ENCODE results near the gene PXMP2. TPM values are rescaled to one million over a fixed set of nuclear protein-coding genes. Genes with fewer than 3 reads are reported as not detected.

PXMP2 gene
- total RNA-seq, 1 experiment from 2014 or later: 17.8 TPM

DNA sequence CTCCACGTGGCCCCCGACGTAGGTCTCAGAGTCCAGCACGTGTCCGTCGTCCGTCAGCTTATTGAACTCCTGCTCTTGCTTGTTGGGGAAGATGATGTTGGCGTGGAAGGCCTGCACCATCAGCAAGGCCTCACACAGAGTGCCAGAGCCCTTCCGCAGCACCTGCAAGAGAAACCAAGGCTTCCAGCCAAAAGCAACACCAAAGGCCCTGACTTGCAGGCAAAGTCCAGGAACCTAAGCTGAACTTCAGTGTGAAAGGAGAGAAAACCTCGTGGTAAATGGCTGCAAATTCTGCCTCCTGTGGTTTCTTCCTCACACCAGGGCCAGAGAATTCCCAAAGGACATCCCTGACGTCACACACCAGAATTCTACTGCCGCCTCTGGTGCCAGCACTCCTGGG is 14.7 kb upstream of the PXMP2 start:
- Histone ChIP-seq H3K18ac (ENCODE audit: insufficient read length, low read depth, low read length) (no peak overlapping the region), H3T11ph (ENCODE audit: low read length) (no peak overlapping the region), H3K23me2 (ENCODE audit: insufficient read length, low read depth, low read length, poor library complexity, severe bottlenecking) (no peaks in the 10 kb centered on the region), H4K91ac (ENCODE audit: insufficient read length, low read depth, low read length) (no peak overlapping the region), H3K27ac (ENCODE audit: insufficient read length, low read depth, low read length) (no peak overlapping the region), H2BK20ac (ENCODE audit: low read depth, low read length, poor library complexity, severe bottlenecking) (no peak overlapping the region), H4K8ac (replicated peaks; ENCODE audit: insufficient read length, low read depth, low read length) (no peak overlapping the region), H4K20me1 (ENCODE audit: control insufficient read depth, insufficient read depth, insufficient read length) (no peaks in the 10 kb centered on the region), H2BK12ac (ENCODE audit: insufficient read length, low read depth, low read length) (no peak overlapping the region), H2BK5ac (ENCODE audit: insufficient read length, low read length) (no peak overlapping the region), H3K79me2 (ENCODE audit: insufficient read depth, low read length) (no peaks in the 10 kb centered on the region), H2BK15ac (ENCODE audit: low read depth, low read length) (no peak overlapping the region), H3K9ac (ENCODE audit: extremely low read depth, insufficient read length, low read length) (no peak overlapping the region), H3K27me3 (ENCODE audit: insufficient read depth, low read length) (no peaks in the 10 kb centered on the region), H3K4ac (ENCODE audit: low read depth, low read length) (no peak overlapping the region), H3K56ac (ENCODE audit: insufficient read length, low read depth, low read length) (no peak overlapping the region), H2AK5ac (ENCODE audit: insufficient read length, low read length) (no peak overlapping the region), H2AFZ (ENCODE audit: low read length) (no peak overlapping the region), H3K23ac (ENCODE audit: insufficient read length, low read depth, low read length) (no peak overlapping the region), H2BK120ac (ENCODE audit: low read depth, low read length, poor library complexity, severe bottlenecking) (no peak overlapping the region), H3K4me2 (ENCODE audit: insufficient read depth, insufficient read length, low read length) (no peak overlapping the region), H3K79me1 (ENCODE audit: insufficient read depth, low read depth, low read length, poor library complexity, severe bottlenecking) (no peaks in the 10 kb centered on the region), H3K4me1 (ENCODE audit: insufficient read depth, low read length) (no peaks in the 10 kb centered on the region), H3K14ac (ENCODE audit: insufficient read depth, low read length) (no peak overlapping the region), H3K9me3 (ENCODE audit: control insufficient read depth, low read depth, low read length) (no peaks in the 10 kb centered on the region), H4K5ac (ENCODE audit: insufficient read length, low read depth, low read length) (no peak overlapping the region)
- TF ChIP-seq, protein P1, sequence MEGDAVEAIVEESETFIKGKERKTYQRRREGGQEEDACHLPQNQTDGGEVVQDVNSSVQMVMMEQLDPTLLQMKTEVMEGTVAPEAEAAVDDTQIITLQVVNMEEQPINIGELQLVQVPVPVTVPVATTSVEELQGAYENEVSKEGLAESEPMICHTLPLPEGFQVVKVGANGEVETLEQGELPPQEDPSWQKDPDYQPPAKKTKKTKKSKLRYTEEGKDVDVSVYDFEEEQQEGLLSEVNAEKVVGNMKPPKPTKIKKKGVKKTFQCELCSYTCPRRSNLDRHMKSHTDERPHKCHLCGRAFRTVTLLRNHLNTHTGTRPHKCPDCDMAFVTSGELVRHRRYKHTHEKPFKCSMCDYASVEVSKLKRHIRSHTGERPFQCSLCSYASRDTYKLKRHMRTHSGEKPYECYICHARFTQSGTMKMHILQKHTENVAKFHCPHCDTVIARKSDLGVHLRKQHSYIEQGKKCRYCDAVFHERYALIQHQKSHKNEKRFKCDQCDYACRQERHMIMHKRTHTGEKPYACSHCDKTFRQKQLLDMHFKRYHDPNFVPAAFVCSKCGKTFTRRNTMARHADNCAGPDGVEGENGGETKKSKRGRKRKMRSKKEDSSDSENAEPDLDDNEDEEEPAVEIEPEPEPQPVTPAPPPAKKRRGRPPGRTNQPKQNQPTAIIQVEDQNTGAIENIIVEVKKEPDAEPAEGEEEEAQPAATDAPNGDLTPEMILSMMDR (conservative IDR thresholded peaks at IDR 0.05): no peak
- Mint-ChIP-seq H3K27ac (no peak overlapping the region; a peak in 1 of 7 replicates), H3K27me3 (ENCODE audit: low read depth) (no peaks in the 10 kb centered on the region), H3K4me1 (no peaks in the 10 kb centered on the region), H3K9me3 (no peaks in the 10 kb centered on the region), H3K4me3 (no peak overlapping the region), H3K36me3 (ENCODE audit: insufficient read depth in 1 of 3, low read depth in 3 of 3) (peaks cover 58 to 93% (median 90%) of the 10 kb centered on the region in 3 experiments)
- no CpG with 5 or more reads among the region's 12 CpGs for WGBS (ENCODE audit: extremely low coverage, insufficient read length, low lambda C conversion rate)
- no peak for DNase-seq

All from H9 (cell line).